ENCODE results near the gene TJP1. TPM values are rescaled to one million over a fixed set of nuclear protein-coding genes. Genes with fewer than 3 reads are reported as not detected.
"Not testable (repeated sequence)": the region's sequence is repeated elsewhere in the genome, so short reads cannot be mapped to it uniquely, and the experiment has no call there.

The TJP1 gene
- total and polyA plus RNA-seq, 4 donors: 17.4 to 141 (median 71.5) TPM

GRCh38 chr15:29704950-29705597, 117.2 kb downstream of the TJP1 start:
- H3K36me3 ChIP-seq (ENCODE audit: control insufficient read depth in 1 of 2, insufficient read depth in 2 of 2, low read length in 1 of 2): peaks cover 2 to 6% of the 10 kb centered on the region in 2 donors
- ATAC-seq (ENCODE audit: low FRiP score) (no peak), DNase-seq (no peak)
- H3K9me3 ChIP-seq (ENCODE audit: control insufficient read depth, low read length): no peaks in the 10 kb centered on the region
- no peaks in the 10 kb centered on the region for H3K4me1 ChIP-seq (ENCODE audit: control insufficient read depth in 1 of 2, insufficient read depth in 2 of 2, low read length in 2 of 2)
- H3K27me3 ChIP-seq (ENCODE audit: control insufficient read depth in 1 of 2, insufficient read depth in 2 of 2, low read length in 1 of 2): no peaks in the 10 kb centered on the region
- no peak overlapping the region for H3K4me3 ChIP-seq (ENCODE audit: low read length in 2 of 2)
- intact Hi-C loops (cut with DNase I): no loop called here
- 84 to 88% methylated on average over 6 of the region's 6 CpGs for WGBS, 2 donors
- H3K27ac ChIP-seq (ENCODE audit: low read depth in 1 of 2, low read length in 2 of 2): no peak overlapping the region

- Histone ChIP-seq H3K27ac (ENCODE audit: low read depth in 1 of 2, low read length in 2 of 2) (no peak overlapping the region), H3K4me1 (ENCODE audit: control insufficient read depth in 1 of 2, insufficient read depth in 2 of 2, low read length in 2 of 2) (no peaks in the 10 kb centered on the region), H3K9me3 (ENCODE audit: control insufficient read depth, low read length) (peaks cover 1% of the 10 kb centered on the region), H3K36me3 (ENCODE audit: control insufficient read depth in 1 of 2, insufficient read depth in 2 of 2, low read length in 1 of 2) (peaks cover 0 to 9% of the 10 kb centered on the region in 2 donors), H3K4me3 (ENCODE audit: low read length in 2 of 2) (no peak overlapping the region), H3K27me3 (ENCODE audit: control insufficient read depth in 1 of 2, insufficient read depth in 2 of 2, low read length in 1 of 2) (no peaks in the 10 kb centered on the region)
- DNase-seq: no peak
- 74 to 76% methylated on average over 5 of the region's 5 CpGs for WGBS, 2 donors
- no peak for ATAC-seq (ENCODE audit: low FRiP score)
- intact Hi-C loops (cut with DNase I): no loop called here
Measured at GRCh38 chr15:29701151-29701550, 121.1 kb downstream of the TJP1 start.

- 55 to 60% methylated on average over 3 of the region's 3 CpGs for WGBS, 2 donors
- intact Hi-C loops (cut with DNase I): no loop called here
- ATAC-seq (ENCODE audit: low FRiP score) (no peak), DNase-seq (no peak)
- Histone ChIP-seq H3K4me3 (ENCODE audit: low read length in 2 of 2) (no peak overlapping the region), H3K9me3 (ENCODE audit: control insufficient read depth, low read length) (peaks cover 1% of the 10 kb centered on the region), H3K27ac (ENCODE audit: low read depth in 1 of 2, low read length in 2 of 2) (no peak overlapping the region), H3K36me3 (ENCODE audit: control insufficient read depth in 1 of 2, insufficient read depth in 2 of 2, low read length in 1 of 2) (peaks cover 0 to 9% of the 10 kb centered on the region in 2 donors), H3K27me3 (ENCODE audit: control insufficient read depth in 1 of 2, insufficient read depth in 2 of 2, low read length in 1 of 2) (no peaks in the 10 kb centered on the region), H3K4me1 (ENCODE audit: control insufficient read depth in 1 of 2, insufficient read depth in 2 of 2, low read length in 2 of 2) (no peaks in the 10 kb centered on the region)
Measured at GRCh38 chr15:29700296-29700695, 122.0 kb downstream of the TJP1 start.

GRCh38 chr15:29699791-29700190, 122.5 kb downstream of the TJP1 start:
- Histone ChIP-seq H3K9me3 (ENCODE audit: control insufficient read depth, low read length) (peaks cover 1% of the 10 kb centered on the region), H3K36me3 (ENCODE audit: control insufficient read depth in 1 of 2, insufficient read depth in 2 of 2, low read length in 1 of 2) (peaks cover 0 to 9% of the 10 kb centered on the region in 2 donors), H3K27me3 (ENCODE audit: control insufficient read depth in 1 of 2, insufficient read depth in 2 of 2, low read length in 1 of 2) (no peaks in the 10 kb centered on the region), H3K4me1 (ENCODE audit: control insufficient read depth in 1 of 2, insufficient read depth in 2 of 2, low read length in 2 of 2) (no peaks in the 10 kb centered on the region), H3K27ac (ENCODE audit: low read depth in 1 of 2, low read length in 2 of 2) (no peak overlapping the region), H3K4me3 (ENCODE audit: low read length in 2 of 2) (no peak overlapping the region)
- intact Hi-C loops (cut with DNase I): no loop called here
- ATAC-seq (ENCODE audit: low FRiP score): no peak
- no peak for DNase-seq
- 72 to 83% methylated on average over 8 of the region's 8 CpGs for WGBS, 2 donors

- Histone ChIP-seq H3K9me3 (ENCODE audit: control insufficient read depth, low read length) (peaks cover 1% of the 10 kb centered on the region), H3K4me3 (ENCODE audit: low read length in 2 of 2) (no peak overlapping the region), H3K27ac (ENCODE audit: low read depth in 1 of 2, low read length in 2 of 2) (no peak overlapping the region), H3K4me1 (ENCODE audit: control insufficient read depth in 1 of 2, insufficient read depth in 2 of 2, low read length in 2 of 2) (no peaks in the 10 kb centered on the region), H3K36me3 (ENCODE audit: control insufficient read depth in 1 of 2, insufficient read depth in 2 of 2, low read length in 1 of 2) (peaks cover 0 to 6% of the 10 kb centered on the region in 2 donors), H3K27me3 (ENCODE audit: control insufficient read depth in 1 of 2, insufficient read depth in 2 of 2, low read length in 1 of 2) (no peaks in the 10 kb centered on the region)
- 84 to 85% methylated on average over 12 of the region's 12 CpGs for WGBS, 2 donors
- DNase-seq: no peak
- no peak for ATAC-seq (ENCODE audit: low FRiP score)
- intact Hi-C loops (cut with DNase I): no loop called here
Measured at GRCh38 chr15:29698030-29698701, 124.1 kb downstream of the TJP1 start.

GRCh38 chr15:29696950-29697738, 125.1 kb downstream of the TJP1 start:
- 86 to 88% methylated on average over 15 of the region's 15 CpGs for WGBS, 2 donors
- Histone ChIP-seq H3K4me3 (ENCODE audit: low read length in 2 of 2) (no peak overlapping the region), H3K27ac (ENCODE audit: low read depth in 1 of 2, low read length in 2 of 2) (no peak overlapping the region), H3K27me3 (ENCODE audit: control insufficient read depth in 1 of 2, insufficient read depth in 2 of 2, low read length in 1 of 2) (no peaks in the 10 kb centered on the region), H3K9me3 (ENCODE audit: control insufficient read depth, low read length) (peaks cover 1% of the 10 kb centered on the region), H3K36me3 (ENCODE audit: control insufficient read depth in 1 of 2, insufficient read depth in 2 of 2, low read length in 1 of 2) (peaks cover 0 to 6% of the 10 kb centered on the region in 2 donors), H3K4me1 (ENCODE audit: control insufficient read depth in 1 of 2, insufficient read depth in 2 of 2, low read length in 2 of 2) (no peaks in the 10 kb centered on the region)
- DNase-seq (no peak), ATAC-seq (ENCODE audit: low FRiP score) (no peak)
- intact Hi-C loops (cut with DNase I): no loop called here

GRCh38 chr15:29696506-29696905, 125.8 kb downstream of the TJP1 start:
- intact Hi-C loops (cut with DNase I): not testable (repeated sequence)
- 96 to 97% methylated on average over 7 of the region's 7 CpGs for WGBS, 2 donors

GRCh38 chr15:29695489-29696167, 126.6 kb downstream of the TJP1 start:
- no peak overlapping the region for H3K27ac ChIP-seq (ENCODE audit: low read depth in 1 of 2, low read length in 2 of 2)
- H3K4me3 ChIP-seq (ENCODE audit: low read length in 2 of 2): no peak overlapping the region
- H3K4me1 ChIP-seq (ENCODE audit: control insufficient read depth in 1 of 2, insufficient read depth in 2 of 2, low read length in 2 of 2): no peaks in the 10 kb centered on the region
- peaks cover 1% of the 10 kb centered on the region for H3K9me3 ChIP-seq (ENCODE audit: control insufficient read depth, low read length)
- no peak for ATAC-seq (ENCODE audit: low FRiP score)
- no peak for DNase-seq
- intact Hi-C loops (cut with DNase I): no loop called here
- H3K36me3 ChIP-seq (ENCODE audit: control insufficient read depth in 1 of 2, insufficient read depth in 2 of 2, low read length in 1 of 2): peaks cover 0 to 6% of the 10 kb centered on the region in 2 donors
- H3K27me3 ChIP-seq (ENCODE audit: control insufficient read depth in 1 of 2, insufficient read depth in 2 of 2, low read length in 1 of 2): no peaks in the 10 kb centered on the region
- 89 to 91% methylated on average over 7 of the region's 7 CpGs for WGBS, 2 donors

More at GRCh38 chr15:29696506-29696905, 125.8 kb downstream of the TJP1 start:
- H3K4me3 ChIP-seq (ENCODE audit: low read length in 2 of 2); H3K36me3 ChIP-seq (ENCODE audit: control insufficient read depth in 1 of 2, insufficient read depth in 2 of 2, low read length in 1 of 2); ATAC-seq (ENCODE audit: low FRiP score); H3K9me3 ChIP-seq (ENCODE audit: control insufficient read depth, low read length); H3K27me3 ChIP-seq (ENCODE audit: control insufficient read depth in 1 of 2, insufficient read depth in 2 of 2, low read length in 1 of 2); H3K27ac ChIP-seq (ENCODE audit: low read depth in 1 of 2, low read length in 2 of 2); DNase-seq; H3K4me1 ChIP-seq (ENCODE audit: control insufficient read depth in 1 of 2, insufficient read depth in 2 of 2, low read length in 2 of 2): not testable (repeated sequence)
